MM.1S (cell line): ENCODE measurements around the gene CYP27C1.

Experiments
- CTCF ChIP-seq: fragments of 300-600 bp; sonication (generic); IDR thresholded peaks from 2 replicates; pipeline ENCODE4 v1.5.1; 2016; ENCODE audit warnings: antibody characterized with exemption, low read length, mixed read lengths
- EZH2 ChIP-seq: fragments of 300-600 bp; sonication (generic); optimal IDR thresholded peaks from 2 replicates; pipeline ENCODE3; 2017; ENCODE audit warnings: low read depth, mild to moderate bottlenecking, antibody characterized with exemption, low read length, mixed read lengths

DNA sequence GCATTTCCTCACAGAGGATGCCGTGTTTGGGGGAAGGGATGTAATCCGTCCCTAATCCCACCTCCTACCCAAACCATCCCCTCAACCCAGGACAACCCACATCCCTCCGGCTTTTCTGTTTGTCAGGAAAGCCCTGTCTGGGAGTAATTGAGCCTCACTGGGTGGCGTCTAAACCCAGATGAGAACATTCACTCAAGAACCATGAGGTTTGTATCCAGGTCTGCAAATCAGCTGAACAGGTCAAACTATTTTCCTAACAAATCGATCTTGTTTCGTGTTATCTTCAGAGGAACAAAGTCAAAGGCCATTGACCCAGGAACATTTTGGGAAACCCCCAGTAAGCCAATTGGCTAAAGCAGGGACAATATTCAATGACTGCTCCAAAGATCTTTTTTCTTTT, 25.7 kb downstream of the CYP27C1 start:
- TF ChIP-seq EZH2, result no peak
- no peak for TF ChIP-seq CTCF
